Stomach (tissue), 4 donors: ENCODE data around the gene PHACTR3.

Experiments
- CTCF ChIP-seq, 7 experiments: fragments of 450-650 bp in 4 of 7; fragments of 200-600 bp in 3 of 7; sonication (generic) in 3 of 7; IDR thresholded peaks; one replicate each; pipeline ENCODE4 v1.5.1; 2016 to 2019; ENCODE audit warnings: antibody characterized with exemption in 7 of 7, control low read depth in 2 of 7, mild to moderate bottlenecking in 1 of 7
- EP300 ChIP-seq: sonication (generic); formaldehyde crosslinking; IDR thresholded peaks from one replicate; pipeline ENCODE4 v1.6.1; 2017; ENCODE audit warnings: antibody characterized with exemption
- POLR2A ChIP-seq, 4 donors: fragments of 450-650 bp; IDR thresholded peaks; one replicate each; pipeline ENCODE4 v1.6.1; 2016; ENCODE audit warnings: antibody characterized with exemption in 4 of 4, control low read depth in 2 of 4, mild to moderate bottlenecking in 1 of 4, moderate library complexity in 1 of 4
- POLR2AphosphoS5 ChIP-seq, 3 donors: sonication (generic); formaldehyde crosslinking; IDR thresholded peaks; one replicate each; pipeline ENCODE4 v1.6.1; 2016; ENCODE audit warnings: antibody characterized with exemption in 3 of 3

DNA sequence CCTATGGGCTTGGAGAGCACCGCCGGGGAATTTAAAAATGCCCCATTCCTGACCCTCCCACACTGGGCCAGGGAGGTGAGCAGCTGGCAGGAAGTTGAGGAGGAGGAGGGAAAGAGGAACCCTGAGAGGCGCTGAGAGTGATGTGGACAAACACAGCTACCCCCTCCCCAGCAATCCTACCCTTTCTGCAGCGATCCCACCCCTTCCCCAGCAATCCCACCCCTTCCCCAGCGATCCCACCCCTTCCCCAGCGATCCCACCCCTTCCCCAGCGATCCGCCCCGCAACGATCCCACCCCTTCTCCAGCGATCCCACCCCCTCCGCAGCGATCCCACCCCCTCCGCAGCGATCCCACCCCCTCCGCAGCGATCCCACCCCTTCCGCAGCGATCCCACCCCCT, 217.4 kb downstream of the PHACTR3 start:
- no peak for TF ChIP-seq POLR2AphosphoS5 (IDR thresholded peaks at IDR 0.05)
- TF ChIP-seq EP300: no peak
- no peak for TF ChIP-seq CTCF (IDR thresholded peaks at IDR 0.05)
- TF ChIP-seq POLR2A (IDR thresholded peaks at IDR 0.05): no peak
